ENCODE data around the gene DNM3. TPM values are rescaled to one million over a fixed set of nuclear protein-coding genes. Genes with fewer than 3 reads are reported as not detected.

The DNM3 gene
- polyA plus RNA-seq, 1 of the 3 experiments (the other 2 are of a cell fraction) = 0.43 TPM

GRCh38 chr1:172450524-172450885 lies 609.2 kb downstream of the DNM3 start:
- Histone ChIP-seq H3K79me2 (ENCODE audit: insufficient read depth) (no peaks in the 10 kb centered on the region), H3K9ac (no peak overlapping the region), H3F3A (replicated peaks; ENCODE audit: insufficient read depth) (no peaks in the 10 kb centered on the region), H3K4me3 (ENCODE audit: low read depth in 2 of 2, low read length in 1 of 2) (no peak overlapping the region), H3K9me2 (no peaks in the 10 kb centered on the region), H3K36me3 (replicated peaks in 1 of 2; ENCODE audit: control insufficient read depth in 1 of 2, insufficient read depth in 2 of 2, low read length in 1 of 2) (no peaks in the 10 kb centered on the region), H2AFZ (ENCODE audit: low read depth) (peak overlapping the region; percentile 75; the same call in 1 of the 2 replicates), H3K27me3 (ENCODE audit: insufficient read depth) (no peaks in the 10 kb centered on the region), H3K27ac (ENCODE audit: low read depth in 2 of 2, low read length in 1 of 2) (no peak overlapping the region), H4K20me1 (ENCODE audit: insufficient read depth) (no peaks in the 10 kb centered on the region), H3K4me1 (ENCODE audit: control insufficient read depth in 1 of 2, insufficient read depth in 2 of 2, low read depth in 1 of 2, low read length in 1 of 2) (peaks cover 0 to 12% of the 10 kb centered on the region in 2 experiments; a peak in 2 of 4 replicates), H3K4me2 (no peak overlapping the region), H3K9me3 (no peaks in the 10 kb centered on the region)
- CTCF ChIA-PET = interaction anchor here (0.6 to 6.2 kb wide), 18 partner anchors 10 to 447 kb away, joined by 3 to 57 read pairs (median 3); no protein-coding TSS in a partner anchor
- POLR2A ChIA-PET = no interaction called here
- TF ChIP-seq CTCF (IDR thresholded peaks at IDR 0.05) (no peak), REST (IDR thresholded peaks at IDR 0.05; ENCODE audit: low read depth, low read length) (no peak), RFX5 (IDR thresholded peaks at IDR 0.05; ENCODE audit: low read length) (no peak), PBX3 (IDR thresholded peaks at IDR 0.05) (no peak), GATA2 (CRISPR knock-in tag; IDR thresholded peaks at IDR 0.05) (no peak), NFIC (IDR thresholded peaks at IDR 0.05; ENCODE audit: borderline replicate concordance) (no peak), FOXM1 (IDR thresholded peaks at IDR 0.05; ENCODE audit: low read depth) (no peak), ELF1 (IDR thresholded peaks at IDR 0.05) (no peak), SMC3 (IDR thresholded peaks at IDR 0.05; ENCODE audit: low read depth, low read length) (no peak), USF1 (IDR thresholded peaks at IDR 0.05; ENCODE audit: borderline replicate concordance, low read depth) (no peak), JUND (IDR thresholded peaks at IDR 0.05) (no peak), USF2 (IDR thresholded peaks at IDR 0.05; ENCODE audit: borderline replicate concordance, low read depth, low read length) (no peak)
- DNase-seq = no peak
- 75% methylated on average over 7 of the region's 7 CpGs for WGBS (ENCODE audit: low lambda C conversion rate)
